ENCODE data around the gene VCAN. TPM values are rescaled to one million over a fixed set of nuclear protein-coding genes. Genes with fewer than 3 reads are reported as not detected.

VCAN gene
- total RNA-seq, 2 donors from 2014 or later = 0.14 to 0.51 TPM

DNA sequence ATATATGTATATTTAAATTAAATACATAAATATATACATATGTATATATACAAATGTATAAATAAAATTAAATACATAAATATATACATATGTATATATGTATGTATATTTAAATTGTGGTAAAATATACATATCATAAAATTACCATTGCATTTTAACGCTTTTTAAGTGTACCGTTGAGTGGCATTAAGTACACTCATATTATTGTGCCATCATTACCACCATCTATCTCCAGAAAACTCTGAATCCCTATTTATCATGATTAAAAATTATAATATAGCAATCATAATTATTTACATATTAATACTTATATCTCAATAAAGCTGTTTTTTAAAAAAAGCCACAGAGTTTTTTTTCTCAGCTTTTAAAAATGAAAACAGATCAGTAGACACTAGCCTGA lies 27.1 kb upstream of the VCAN start:
- peaks cover 5% of the 10 kb centered on the region for H3K27me3 Mint-ChIP-seq (ENCODE audit: low read depth)
- no peak overlapping the region for H3K27ac Mint-ChIP-seq
- no peaks in the 10 kb centered on the region for H3K36me3 Mint-ChIP-seq (ENCODE audit: insufficient read depth in 2 of 2)
- H3K4me3 Mint-ChIP-seq = no peak overlapping the region
- H3K9me3 Mint-ChIP-seq = no peaks in the 10 kb centered on the region
- no peaks in the 10 kb centered on the region for H3K4me1 Mint-ChIP-seq (ENCODE audit: low read depth)
- no peak for ATAC-seq (replicated peaks in 1 of 2)
- DNase-seq = no peak

DNA sequence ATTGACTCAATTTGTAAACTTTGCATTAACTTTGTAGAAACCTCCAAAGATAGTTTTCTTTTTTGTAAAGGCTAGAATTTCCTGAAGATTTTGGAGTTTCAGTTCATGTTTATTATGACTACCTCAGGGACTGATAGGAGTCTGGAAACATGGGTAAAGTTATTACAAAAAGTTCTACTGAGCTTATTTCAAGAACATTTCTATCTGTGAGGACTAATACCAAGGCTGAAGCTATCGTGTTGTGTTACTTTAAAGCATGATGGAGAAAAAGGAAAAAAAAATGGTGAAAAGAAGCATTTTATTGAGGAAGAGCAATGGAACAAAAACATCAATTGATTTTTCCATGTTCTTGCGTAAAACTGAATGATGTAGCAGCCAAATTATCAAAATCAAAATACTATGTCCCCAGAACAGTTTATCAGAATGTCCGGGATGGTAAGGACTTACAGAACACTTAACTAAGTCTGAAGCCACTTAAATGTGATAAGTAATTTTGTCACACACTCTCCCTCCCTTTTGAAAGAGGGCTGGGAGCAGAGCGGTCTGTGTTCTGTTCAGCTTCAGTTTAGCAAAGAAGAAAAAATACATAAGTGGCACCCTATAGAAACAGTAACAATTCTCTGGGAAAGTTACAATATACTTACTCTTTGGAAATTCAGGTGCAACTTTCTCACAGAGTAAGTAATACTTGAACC lies 25.1 kb upstream of the VCAN start:
- ATAC-seq (replicated peaks in 1 of 2) (no peak), DNase-seq (no peak)
- Mint-ChIP-seq H3K9me3 (no peaks in the 10 kb centered on the region), H3K27me3 (ENCODE audit: low read depth) (peaks cover 5% of the 10 kb centered on the region), H3K36me3 (ENCODE audit: insufficient read depth in 2 of 2) (no peaks in the 10 kb centered on the region), H3K27ac (no peak overlapping the region), H3K4me3 (no peak overlapping the region), H3K4me1 (ENCODE audit: low read depth) (no peaks in the 10 kb centered on the region)

- peaks cover 0 to 3% of the 10 kb centered on the region in 2 donors for H3K9me3 Mint-ChIP-seq
- H3K27me3 Mint-ChIP-seq (ENCODE audit: low read depth) = peaks cover 5% of the 10 kb centered on the region
- no peak for DNase-seq
- no peak overlapping the region for H3K4me3 Mint-ChIP-seq
- no peaks in the 10 kb centered on the region for H3K36me3 Mint-ChIP-seq (ENCODE audit: insufficient read depth in 2 of 2)
- no peak for ATAC-seq (replicated peaks in 1 of 2)
- no peaks in the 10 kb centered on the region for H3K4me1 Mint-ChIP-seq (ENCODE audit: low read depth)
- no peak overlapping the region for H3K27ac Mint-ChIP-seq
Observed at GRCh38 chr5:83447533-83447932, 24.0 kb upstream of the VCAN start.

DNA sequence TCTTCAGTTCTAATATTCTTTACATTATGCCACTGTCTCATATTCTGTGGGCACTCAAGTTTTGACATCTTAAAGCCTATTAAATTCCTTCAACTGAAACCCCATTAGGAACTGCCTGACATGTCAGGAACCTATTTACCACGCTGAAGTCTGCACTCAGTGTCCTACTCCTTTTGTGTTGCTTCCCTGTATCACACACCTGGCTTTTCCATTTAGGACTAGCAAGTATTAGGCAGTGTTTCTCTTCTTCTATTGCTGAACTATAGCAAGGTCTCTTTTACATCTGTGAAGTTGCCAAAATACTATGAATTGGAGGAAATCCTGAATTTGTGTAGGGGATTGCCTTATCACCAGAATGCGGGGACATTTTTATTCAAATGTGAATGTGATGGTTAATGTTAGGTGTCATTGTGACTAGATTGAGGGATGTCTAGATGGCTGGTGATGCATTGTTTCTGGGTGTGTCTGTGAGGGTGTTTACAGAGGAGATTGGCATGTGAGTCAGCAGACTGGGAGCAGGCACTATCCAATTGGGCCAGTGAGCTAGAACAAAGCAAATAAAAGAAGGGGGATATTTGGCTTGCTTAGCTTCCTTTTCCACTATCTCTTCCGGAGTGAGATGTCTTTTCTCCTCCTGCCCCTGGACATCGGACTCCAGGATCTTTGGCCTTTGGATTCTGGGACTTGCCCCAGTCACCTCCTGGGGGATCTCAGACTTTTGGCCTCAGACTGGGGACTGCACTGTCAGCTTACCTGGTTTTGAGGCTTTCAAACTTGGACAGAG lies 21.2 kb upstream of the VCAN start:
- Mint-ChIP-seq H3K36me3 (ENCODE audit: insufficient read depth in 2 of 2) (peaks cover 4 to 13% of the 10 kb centered on the region in 2 donors), H3K27me3 (ENCODE audit: low read depth) (peaks cover 5% of the 10 kb centered on the region), H3K4me3 (no peak overlapping the region), H3K9me3 (peaks cover 14 to 15% of the 10 kb centered on the region in 2 donors), H3K27ac (no peak overlapping the region), H3K4me1 (ENCODE audit: low read depth) (no peaks in the 10 kb centered on the region)
- ATAC-seq (replicated peaks in 1 of 2) (no peak), DNase-seq (no peak)

GRCh38 chr5:83450967-83451248 lies 20.6 kb upstream of the VCAN start:
- DNase-seq (no peak), ATAC-seq (replicated peaks in 1 of 2) (no peak)
- H3K9me3 Mint-ChIP-seq = peaks cover 14 to 15% of the 10 kb centered on the region in 2 donors
- H3K4me3 Mint-ChIP-seq = no peak overlapping the region
- peaks cover 5% of the 10 kb centered on the region for H3K27me3 Mint-ChIP-seq (ENCODE audit: low read depth)
- H3K36me3 Mint-ChIP-seq (ENCODE audit: insufficient read depth in 2 of 2) = peaks cover 4 to 13% of the 10 kb centered on the region in 2 donors
- no peak overlapping the region for H3K27ac Mint-ChIP-seq
- H3K4me1 Mint-ChIP-seq (ENCODE audit: low read depth) = no peaks in the 10 kb centered on the region

DNA sequence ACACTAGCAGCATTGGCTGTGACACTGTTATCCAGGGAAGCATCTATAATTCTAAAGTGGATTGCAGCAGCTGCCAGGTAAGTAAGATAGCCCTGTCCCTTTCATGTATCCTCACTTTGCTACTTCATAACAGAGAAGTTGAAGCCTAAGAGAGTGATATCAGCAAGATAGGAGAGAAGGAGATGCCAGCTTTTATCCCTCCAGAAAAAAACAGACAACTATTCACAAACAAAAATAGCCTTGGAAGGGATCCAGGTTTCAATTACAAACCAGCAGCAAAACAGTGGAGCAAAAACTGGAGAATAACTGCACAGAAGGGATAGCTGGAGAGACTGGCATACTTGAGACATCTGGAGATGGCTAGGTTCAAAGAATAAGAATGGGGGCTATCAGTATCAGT lies 19.6 kb upstream of the VCAN start:
- ATAC-seq (replicated peaks in 1 of 2) (no peak), DNase-seq (no peak)
- Mint-ChIP-seq H3K27ac (no peak overlapping the region), H3K9me3 (peaks cover 14 to 15% of the 10 kb centered on the region in 2 donors), H3K4me1 (ENCODE audit: low read depth) (no peaks in the 10 kb centered on the region), H3K36me3 (ENCODE audit: insufficient read depth in 2 of 2) (peaks cover 4 to 13% of the 10 kb centered on the region in 2 donors), H3K27me3 (ENCODE audit: low read depth) (peaks cover 5% of the 10 kb centered on the region), H3K4me3 (no peak overlapping the region)

DNA sequence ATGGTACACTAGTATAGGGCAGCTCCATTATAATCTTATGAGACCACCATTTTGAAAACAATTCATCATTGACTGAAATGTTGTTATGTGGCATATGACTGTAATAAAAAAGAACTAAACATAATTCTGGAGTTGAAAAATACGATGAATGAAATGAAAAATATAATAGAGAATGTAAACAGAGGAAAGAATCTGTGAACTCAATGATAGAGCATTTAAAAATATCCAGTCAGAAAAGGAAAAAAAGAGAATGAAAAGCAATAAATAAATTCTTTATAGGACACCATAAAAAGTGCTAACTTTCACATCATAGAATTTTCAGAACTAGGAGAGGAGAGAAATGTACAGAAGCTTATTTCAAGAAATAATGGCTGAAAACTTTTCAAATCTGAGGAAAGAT lies 17.6 kb upstream of the VCAN start:
- peaks cover 4 to 13% of the 10 kb centered on the region in 2 donors for H3K36me3 Mint-ChIP-seq (ENCODE audit: insufficient read depth in 2 of 2)
- H3K9me3 Mint-ChIP-seq = peaks cover 14 to 15% of the 10 kb centered on the region in 2 donors
- ATAC-seq (replicated peaks in 1 of 2) = no peak
- DNase-seq = no peak
- H3K4me3 Mint-ChIP-seq = no peak overlapping the region
- no peaks in the 10 kb centered on the region for H3K27me3 Mint-ChIP-seq (ENCODE audit: low read depth)
- no peak overlapping the region for H3K27ac Mint-ChIP-seq
- no peaks in the 10 kb centered on the region for H3K4me1 Mint-ChIP-seq (ENCODE audit: low read depth)

DNA sequence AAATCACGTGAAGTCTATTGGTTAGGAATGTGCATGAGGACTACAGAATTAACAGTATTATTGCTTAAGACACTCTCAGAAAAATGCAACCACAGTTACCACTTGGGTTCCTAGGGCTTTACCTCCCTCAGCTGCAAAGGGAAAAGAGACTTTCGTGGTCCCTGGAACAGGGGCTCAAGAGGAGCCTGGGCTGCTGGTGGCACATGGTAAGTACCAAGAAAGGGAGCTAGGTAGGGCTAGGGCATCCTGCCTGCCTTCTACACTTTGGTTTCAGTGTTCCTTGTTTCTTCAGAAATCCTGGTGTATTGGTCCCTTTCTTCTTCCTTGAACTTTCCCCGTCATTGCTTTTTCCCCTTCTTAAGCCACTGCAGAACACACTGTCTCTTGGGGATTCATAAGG lies 7.3 kb upstream of the VCAN start:
- peaks cover 42% of the 10 kb centered on the region for H3K27me3 Mint-ChIP-seq (ENCODE audit: low read depth)
- H3K4me3 Mint-ChIP-seq = no peak overlapping the region
- H3K4me1 Mint-ChIP-seq (ENCODE audit: low read depth) = no peaks in the 10 kb centered on the region
- ATAC-seq (replicated peaks in 1 of 2) = no peak
- DNase-seq = no peak
- peaks cover 4% of the 10 kb centered on the region in 2 donors for H3K36me3 Mint-ChIP-seq (ENCODE audit: insufficient read depth in 2 of 2)
- H3K9me3 Mint-ChIP-seq = peaks cover 4 to 7% of the 10 kb centered on the region in 2 donors
- H3K27ac Mint-ChIP-seq = no peak overlapping the region

DNA sequence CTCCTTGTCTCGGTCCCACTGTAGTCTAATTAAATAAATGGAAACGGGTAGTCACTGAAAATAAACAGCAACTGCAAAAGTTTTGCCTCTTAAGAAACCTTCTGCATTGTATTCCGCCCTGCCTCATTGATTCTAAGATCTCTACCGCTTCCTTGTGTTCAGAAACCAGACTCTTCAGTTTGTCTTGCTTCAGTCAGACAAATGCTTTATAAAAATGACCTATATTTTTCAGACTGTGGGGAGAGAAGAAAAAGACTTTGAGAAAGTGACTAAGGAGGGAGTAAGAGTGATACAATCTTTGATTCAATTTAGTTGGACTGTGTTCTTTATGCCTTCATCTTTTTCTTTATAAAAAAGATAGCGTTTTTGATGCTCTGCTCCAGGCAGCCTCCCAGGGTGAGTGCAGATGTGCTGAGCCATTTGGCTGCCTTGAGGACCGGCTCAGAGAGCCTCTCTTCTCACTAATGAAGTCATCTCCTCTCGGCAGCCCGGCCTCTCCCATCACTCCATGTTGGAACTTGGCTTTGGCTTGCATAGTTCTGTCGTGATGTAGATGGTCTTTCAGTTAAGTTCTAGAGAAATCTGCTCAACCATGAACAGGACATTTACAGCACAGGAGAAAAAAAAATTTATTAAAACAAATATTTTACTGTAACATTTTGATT lies 4.0 kb upstream of the VCAN start:
- ATAC-seq (replicated peaks in 1 of 2) (no peak), DNase-seq (no peak)
- Mint-ChIP-seq H3K9me3 (peaks cover 4% of the 10 kb centered on the region in 2 donors), H3K4me3 (no peak overlapping the region), H3K4me1 (ENCODE audit: low read depth) (peaks cover 11% of the 10 kb centered on the region), H3K27me3 (ENCODE audit: low read depth) (peaks cover 72% of the 10 kb centered on the region), H3K36me3 (ENCODE audit: insufficient read depth in 2 of 2) (peaks cover 4% of the 10 kb centered on the region in 2 donors), H3K27ac (no peak overlapping the region)

DNA sequence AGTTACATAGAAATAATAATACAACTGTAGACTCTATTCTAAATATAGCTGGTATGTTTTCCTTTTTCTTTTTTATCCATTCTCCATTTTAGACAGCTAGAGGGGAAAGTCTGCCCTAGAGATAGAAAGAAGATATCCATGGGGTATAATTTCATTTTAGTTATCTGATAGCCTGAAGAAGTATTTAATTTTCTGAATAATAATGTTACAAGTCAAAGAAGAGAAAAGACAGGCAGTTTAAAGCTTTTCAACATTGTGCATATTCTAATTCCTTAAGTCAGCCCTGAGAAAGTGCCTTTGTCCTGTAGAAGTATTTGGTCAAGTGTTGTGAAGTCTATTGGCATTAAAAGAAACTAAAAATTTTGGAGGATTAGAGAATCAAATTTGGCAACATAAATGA lies 2.5 kb upstream of the VCAN start:
- H3K27ac Mint-ChIP-seq = no peak overlapping the region
- H3K36me3 Mint-ChIP-seq (ENCODE audit: insufficient read depth in 2 of 2) = peaks cover 3% of the 10 kb centered on the region in 2 donors
- H3K4me1 Mint-ChIP-seq (ENCODE audit: low read depth) = peaks cover 27% of the 10 kb centered on the region
- peaks cover under 1% of the 10 kb centered on the region in 2 donors for H3K9me3 Mint-ChIP-seq
- no peak for ATAC-seq (replicated peaks in 1 of 2)
- H3K4me3 Mint-ChIP-seq = no peak overlapping the region
- no peak for DNase-seq
- H3K27me3 Mint-ChIP-seq (ENCODE audit: low read depth) = peaks cover 80% of the 10 kb centered on the region

GRCh38 chr5:83470526-83471404 lies 779 bp upstream of the VCAN start:
- Mint-ChIP-seq H3K36me3 (ENCODE audit: insufficient read depth in 2 of 2) (peaks cover 2 to 3% of the 10 kb centered on the region in 2 donors), H3K4me3 (peak overlapping the region; percentile 95), H3K27ac (no peak overlapping the region), H3K9me3 (no peaks in the 10 kb centered on the region), H3K4me1 (ENCODE audit: low read depth) (peaks cover 29% of the 10 kb centered on the region), H3K27me3 (ENCODE audit: low read depth) (peaks cover 78% of the 10 kb centered on the region)
- DNase-seq (no peak), ATAC-seq (replicated peaks in 1 of 2) (no peak)

GRCh38 chr5:83472213-83472507 lies 616 bp downstream of the VCAN start:
- no peak for ATAC-seq (replicated peaks in 1 of 2)
- Mint-ChIP-seq H3K4me1 (ENCODE audit: low read depth) (peaks cover 29% of the 10 kb centered on the region), H3K27ac (no peak overlapping the region), H3K9me3 (no peaks in the 10 kb centered on the region), H3K4me3 (peak overlapping the region; percentile 95), H3K27me3 (ENCODE audit: low read depth) (peaks cover 82% of the 10 kb centered on the region), H3K36me3 (ENCODE audit: insufficient read depth in 2 of 2) (peaks cover 2 to 3% of the 10 kb centered on the region in 2 donors)
- DNase-seq = no peak

All from activated T-cell treated with anti-CD3 and anti-CD28 coated beads, Interleukin-2, amount 50 U/mL, for 72 hours (primary cell).